ENCODE data around the gene RRM2.

Gene RRM2

GRCh38 chr2:10084223-10084865 lies 38.2 kb upstream of the RRM2 start:
- H3K27ac ChIP-seq (replicated peaks): no peak overlapping the region
- DNase-seq (ENCODE audit: low read depth in 1 of 2, low spot score in 1 of 2): no peak
- TF ChIP-seq, protein P1, sequence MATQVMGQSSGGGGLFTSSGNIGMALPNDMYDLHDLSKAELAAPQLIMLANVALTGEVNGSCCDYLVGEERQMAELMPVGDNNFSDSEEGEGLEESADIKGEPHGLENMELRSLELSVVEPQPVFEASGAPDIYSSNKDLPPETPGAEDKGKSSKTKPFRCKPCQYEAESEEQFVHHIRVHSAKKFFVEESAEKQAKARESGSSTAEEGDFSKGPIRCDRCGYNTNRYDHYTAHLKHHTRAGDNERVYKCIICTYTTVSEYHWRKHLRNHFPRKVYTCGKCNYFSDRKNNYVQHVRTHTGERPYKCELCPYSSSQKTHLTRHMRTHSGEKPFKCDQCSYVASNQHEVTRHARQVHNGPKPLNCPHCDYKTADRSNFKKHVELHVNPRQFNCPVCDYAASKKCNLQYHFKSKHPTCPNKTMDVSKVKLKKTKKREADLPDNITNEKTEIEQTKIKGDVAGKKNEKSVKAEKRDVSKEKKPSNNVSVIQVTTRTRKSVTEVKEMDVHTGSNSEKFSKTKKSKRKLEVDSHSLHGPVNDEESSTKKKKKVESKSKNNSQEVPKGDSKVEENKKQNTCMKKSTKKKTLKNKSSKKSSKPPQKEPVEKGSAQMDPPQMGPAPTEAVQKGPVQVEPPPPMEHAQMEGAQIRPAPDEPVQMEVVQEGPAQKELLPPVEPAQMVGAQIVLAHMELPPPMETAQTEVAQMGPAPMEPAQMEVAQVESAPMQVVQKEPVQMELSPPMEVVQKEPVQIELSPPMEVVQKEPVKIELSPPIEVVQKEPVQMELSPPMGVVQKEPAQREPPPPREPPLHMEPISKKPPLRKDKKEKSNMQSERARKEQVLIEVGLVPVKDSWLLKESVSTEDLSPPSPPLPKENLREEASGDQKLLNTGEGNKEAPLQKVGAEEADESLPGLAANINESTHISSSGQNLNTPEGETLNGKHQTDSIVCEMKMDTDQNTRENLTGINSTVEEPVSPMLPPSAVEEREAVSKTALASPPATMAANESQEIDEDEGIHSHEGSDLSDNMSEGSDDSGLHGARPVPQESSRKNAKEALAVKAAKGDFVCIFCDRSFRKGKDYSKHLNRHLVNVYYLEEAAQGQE (IDR thresholded peaks at IDR 0.05; ENCODE audit: insufficient replicate concordance, low read depth): no peak
- TF ChIP-seq, protein P2, sequence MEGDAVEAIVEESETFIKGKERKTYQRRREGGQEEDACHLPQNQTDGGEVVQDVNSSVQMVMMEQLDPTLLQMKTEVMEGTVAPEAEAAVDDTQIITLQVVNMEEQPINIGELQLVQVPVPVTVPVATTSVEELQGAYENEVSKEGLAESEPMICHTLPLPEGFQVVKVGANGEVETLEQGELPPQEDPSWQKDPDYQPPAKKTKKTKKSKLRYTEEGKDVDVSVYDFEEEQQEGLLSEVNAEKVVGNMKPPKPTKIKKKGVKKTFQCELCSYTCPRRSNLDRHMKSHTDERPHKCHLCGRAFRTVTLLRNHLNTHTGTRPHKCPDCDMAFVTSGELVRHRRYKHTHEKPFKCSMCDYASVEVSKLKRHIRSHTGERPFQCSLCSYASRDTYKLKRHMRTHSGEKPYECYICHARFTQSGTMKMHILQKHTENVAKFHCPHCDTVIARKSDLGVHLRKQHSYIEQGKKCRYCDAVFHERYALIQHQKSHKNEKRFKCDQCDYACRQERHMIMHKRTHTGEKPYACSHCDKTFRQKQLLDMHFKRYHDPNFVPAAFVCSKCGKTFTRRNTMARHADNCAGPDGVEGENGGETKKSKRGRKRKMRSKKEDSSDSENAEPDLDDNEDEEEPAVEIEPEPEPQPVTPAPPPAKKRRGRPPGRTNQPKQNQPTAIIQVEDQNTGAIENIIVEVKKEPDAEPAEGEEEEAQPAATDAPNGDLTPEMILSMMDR (IDR thresholded peaks at IDR 0.05; ENCODE audit: insufficient read depth, low read length): no peak
- no peak for TF ChIP-seq GABPA (IDR thresholded peaks at IDR 0.05; ENCODE audit: low read depth)
- no peak for TF ChIP-seq POLR2AphosphoS5 (IDR thresholded peaks at IDR 0.05; ENCODE audit: low read depth)
- no peak for TF ChIP-seq SPI1 (IDR thresholded peaks at IDR 0.05; ENCODE audit: borderline replicate concordance, low read depth)
- no peak overlapping the region for H3K4me3 ChIP-seq (replicated peaks; ENCODE audit: insufficient read depth, low read length)
- peaks cover 25% of the 10 kb centered on the region for H3K27me3 ChIP-seq (ENCODE audit: insufficient read depth, poor library complexity, severe bottlenecking)

DNA sequence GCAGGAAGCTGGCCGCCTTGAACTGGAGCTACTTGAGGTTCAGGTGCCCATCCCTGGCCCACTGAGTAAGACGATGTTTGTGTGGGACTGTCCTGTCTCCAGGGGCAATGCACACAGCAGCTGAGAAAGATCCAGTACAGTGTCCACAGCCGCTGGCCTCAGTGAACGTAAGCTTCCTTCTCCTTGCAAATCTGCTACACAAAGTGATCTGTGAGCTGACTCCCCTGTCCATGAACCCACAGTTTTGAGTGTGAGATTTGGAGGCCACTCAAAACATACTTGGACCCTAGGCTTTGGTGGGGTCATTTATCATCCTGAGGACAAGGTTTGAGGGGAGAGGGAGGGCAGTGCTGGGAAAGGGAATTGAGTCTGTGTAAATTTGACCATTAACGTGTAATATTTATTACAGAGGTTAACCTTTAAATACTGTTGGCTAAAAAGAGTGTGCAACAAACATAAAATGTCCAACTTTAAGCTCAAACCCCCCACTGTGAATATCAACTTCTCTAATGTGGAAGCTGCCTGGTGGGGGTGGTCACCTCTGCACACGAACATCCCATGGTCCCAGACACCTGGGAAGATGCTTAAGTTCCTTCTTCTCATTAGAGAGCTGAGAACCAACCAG lies 37.4 kb upstream of the RRM2 start:
- Histone ChIP-seq H3K4me3 (replicated peaks; ENCODE audit: insufficient read depth, low read length) (no peak overlapping the region), H3K27me3 (ENCODE audit: insufficient read depth, poor library complexity, severe bottlenecking) (peaks cover 25% of the 10 kb centered on the region), H3K27ac (replicated peaks) (no peak overlapping the region)
- TF ChIP-seq GABPA (IDR thresholded peaks at IDR 0.05; ENCODE audit: low read depth) (no peak), POLR2AphosphoS5 (IDR thresholded peaks at IDR 0.05; ENCODE audit: low read depth) (no peak)
- TF ChIP-seq, protein P1 (IDR thresholded peaks at IDR 0.05; ENCODE audit: insufficient replicate concordance, low read depth): no peak
- no peak for DNase-seq (ENCODE audit: low read depth in 1 of 2, low spot score in 1 of 2)

- peaks cover 22% of the 10 kb centered on the region for H3K27me3 ChIP-seq (ENCODE audit: insufficient read depth, poor library complexity, severe bottlenecking)
- no peak overlapping the region for H3K4me3 ChIP-seq (replicated peaks; ENCODE audit: insufficient read depth, low read length)
- DNase-seq (ENCODE audit: low read depth in 1 of 2, low spot score in 1 of 2): no peak
- no peak for TF ChIP-seq GABPA (IDR thresholded peaks at IDR 0.05; ENCODE audit: low read depth)
- TF ChIP-seq POLR2AphosphoS5 (IDR thresholded peaks at IDR 0.05; ENCODE audit: low read depth): no peak
- TF ChIP-seq, protein P2 (IDR thresholded peaks at IDR 0.05; ENCODE audit: insufficient read depth, low read length): no peak
- TF ChIP-seq, protein P1 (IDR thresholded peaks at IDR 0.05; ENCODE audit: insufficient replicate concordance, low read depth): no peak
- no peak for TF ChIP-seq SPI1 (IDR thresholded peaks at IDR 0.05; ENCODE audit: borderline replicate concordance, low read depth)
- no peak overlapping the region for H3K27ac ChIP-seq (replicated peaks)
Measured at GRCh38 chr2:10085668-10086059, 36.9 kb upstream of the RRM2 start.
